HUDEP-2 (cell line): ENCODE measurements around the gene AUTS2.
"Not testable (repeated sequence)": the region's sequence is repeated elsewhere in the genome, so short reads cannot be mapped to it uniquely, and the experiment has no call there.

Experiments used
- DNase-seq, 76 experiments: peaks; one replicate each; lab custom pipeline; 2025; ENCODE audit not compliant: unreplicated experiment in 76 of 76; lab: John Stamatoyannopoulos, UW

The AUTS2 gene

GRCh38 chr7:70729553-70730157 is 1131.4 kb downstream of the AUTS2 start:
- not testable (repeated sequence) for DNase-seq

GRCh38 chr7:70730451-70731110 is 1132.3 kb downstream of the AUTS2 start:
- DNase-seq = no peak

- DNase-seq = no peak
These were observed 1134.8 kb downstream of the AUTS2 start for GRCh38 chr7:70733090-70733489.

- no peak for DNase-seq
These were observed 1136.1 kb downstream of the AUTS2 start for GRCh38 chr7:70734411-70734810.

- DNase-seq = no peak
These were observed 1137.0 kb downstream of the AUTS2 start for GRCh38 chr7:70735313-70735712.

GRCh38 chr7:70736715-70737460 is 1138.6 kb downstream of the AUTS2 start:
- no peak for DNase-seq

GRCh38 chr7:70738151-70738885 is 1140.0 kb downstream of the AUTS2 start:
- no peak for DNase-seq

GRCh38 chr7:70739646-70740210 is 1141.5 kb downstream of the AUTS2 start:
- DNase-seq = no peak

GRCh38 chr7:70741666-70742065 is 1143.4 kb downstream of the AUTS2 start:
- no peak for DNase-seq

GRCh38 chr7:70743531-70744325 is 1145.5 kb downstream of the AUTS2 start:
- DNase-seq = no peak

- no peak for DNase-seq
These were observed 1146.2 kb downstream of the AUTS2 start for GRCh38 chr7:70744492-70744891.

- no peak for DNase-seq
These were observed 1151.6 kb downstream of the AUTS2 start for GRCh38 chr7:70749831-70750230.

- DNase-seq = no peak
These were observed 1153.6 kb downstream of the AUTS2 start for GRCh38 chr7:70751895-70752294.

- DNase-seq = no peak
These were observed 1154.5 kb downstream of the AUTS2 start for GRCh38 chr7:70752794-70753241.

- DNase-seq = no peak
These were observed 1158.5 kb downstream of the AUTS2 start for GRCh38 chr7:70756789-70757188.

- DNase-seq = no peak
These were observed 1160.4 kb downstream of the AUTS2 start for GRCh38 chr7:70758646-70759045.

- no peak for DNase-seq
These were observed 1161.4 kb downstream of the AUTS2 start for GRCh38 chr7:70759674-70760073.

GRCh38 chr7:70761711-70762328 is 1163.5 kb downstream of the AUTS2 start:
- no peak for DNase-seq

GRCh38 chr7:70762696-70763095 is 1164.4 kb downstream of the AUTS2 start:
- no peak for DNase-seq
